H9 (cell line): ENCODE measurements around the gene UST. TPM values are rescaled to one million over a fixed set of nuclear protein-coding genes. Genes with fewer than 3 reads are reported as not detected.

Experiments
- DNase-seq: peaks from one replicate; pipeline ENCODE4 v3.0.0-alpha.2; 2017
- H2AFZ ChIP-seq: one replicate; pipeline ENCODE4 v1.6.1; 2013; ENCODE audit warnings: mild to moderate bottlenecking, low read length, control low read depth, moderate library complexity
- H2AK5ac ChIP-seq: 2 replicates; pipeline ENCODE4 v1.6.1; 2013; ENCODE audit warnings: low read length, control low read depth, mixed read lengths; ENCODE audit not compliant: insufficient read length
- H2BK120ac ChIP-seq: one replicate; pipeline ENCODE4 v1.6.1; 2013; ENCODE audit warnings: low read depth, mild to moderate bottlenecking, low read length, control low read depth, inconsistent platforms; ENCODE audit not compliant: poor library complexity, severe bottlenecking
- H2BK12ac ChIP-seq: 2 replicates; pipeline ENCODE4 v1.6.1; 2013; ENCODE audit warnings: low read length, control low read depth, mixed read lengths, low read depth; ENCODE audit not compliant: insufficient read length
- H2BK15ac ChIP-seq: 2 replicates; pipeline ENCODE4 v1.6.1; 2013; ENCODE audit warnings: low read depth, low read length, control low read depth
- H2BK20ac ChIP-seq: one replicate; pipeline ENCODE4 v1.6.1; 2013; ENCODE audit warnings: low read depth, mild to moderate bottlenecking, low read length, control low read depth, inconsistent platforms; ENCODE audit not compliant: poor library complexity, severe bottlenecking
- H2BK5ac ChIP-seq: 2 replicates; pipeline ENCODE4 v1.6.1; 2013; ENCODE audit warnings: low read length, control low read depth, mixed read lengths; ENCODE audit not compliant: insufficient read length
- H3K14ac ChIP-seq: 2 replicates; pipeline ENCODE4 v1.6.1; 2013; ENCODE audit warnings: low read length, control low read depth; ENCODE audit not compliant: insufficient read depth
- H3K18ac ChIP-seq: 2 replicates; pipeline ENCODE4 v1.6.1; 2013; ENCODE audit warnings: low read depth, mild to moderate bottlenecking, mixed read lengths, low read length, control low read depth; ENCODE audit not compliant: insufficient read length
- H3K23ac ChIP-seq: 2 replicates; pipeline ENCODE4 v1.6.1; 2013; ENCODE audit warnings: low read length, control low read depth, mixed read lengths, low read depth; ENCODE audit not compliant: insufficient read length
- H3K23me2 ChIP-seq: 2 replicates; pipeline ENCODE4 v1.6.1; 2013; ENCODE audit warnings: low read depth, mild to moderate bottlenecking, mixed read lengths, low read length, control low read depth; ENCODE audit not compliant: insufficient read length, poor library complexity, severe bottlenecking
- H3K27ac ChIP-seq: 2 replicates; pipeline ENCODE4 v1.5.1; 2013; ENCODE audit warnings: low read length, control low read depth, mixed read lengths, low read depth; ENCODE audit not compliant: insufficient read length
- H3K27me3 ChIP-seq: 2 replicates; pipeline ENCODE4 v1.6.1; 2013; ENCODE audit warnings: low read length, control low read depth, inconsistent platforms; ENCODE audit not compliant: insufficient read depth
- H3K4ac ChIP-seq: 2 replicates; pipeline ENCODE4 v1.6.1; 2013; ENCODE audit warnings: low read depth, mild to moderate bottlenecking, control low read depth, inconsistent platforms, low read length, moderate library complexity
- H3K4me1 ChIP-seq: 2 replicates; pipeline ENCODE4 v1.6.1; 2013; ENCODE audit warnings: low read length, control low read depth, inconsistent platforms; ENCODE audit not compliant: insufficient read depth
- H3K4me2 ChIP-seq: 2 replicates; pipeline ENCODE4 v1.6.1; 2013; ENCODE audit warnings: low read length, control low read depth, mixed read lengths; ENCODE audit not compliant: insufficient read length, insufficient read depth
- H3K56ac ChIP-seq: 2 replicates; pipeline ENCODE4 v1.6.1; 2013; ENCODE audit warnings: low read depth, mild to moderate bottlenecking, mixed read lengths, low read length, control low read depth; ENCODE audit not compliant: insufficient read length
- H3K79me1 ChIP-seq: 2 replicates; pipeline ENCODE4 v1.6.1; 2013; ENCODE audit warnings: low read depth, mild to moderate bottlenecking, moderate library complexity, low read length, control low read depth, inconsistent platforms; ENCODE audit not compliant: insufficient read depth, poor library complexity, severe bottlenecking
- H3K79me2 ChIP-seq: 2 replicates; pipeline ENCODE4 v1.6.1; 2013; ENCODE audit warnings: low read length, control low read depth, inconsistent platforms; ENCODE audit not compliant: insufficient read depth
- H3K9ac ChIP-seq: 2 replicates; pipeline ENCODE4 v1.6.1; 2013; ENCODE audit warnings: low read length, control low read depth, mixed read lengths; ENCODE audit not compliant: insufficient read length; ENCODE audit errors: extremely low read depth
- H3K9me3 ChIP-seq: one replicate; pipeline ENCODE4 v1.6.1; 2013; ENCODE audit warnings: low read depth, low read length, inconsistent platforms; ENCODE audit not compliant: control insufficient read depth
- H3T11ph ChIP-seq: one replicate; pipeline ENCODE4 v1.6.1; 2013; ENCODE audit warnings: mild to moderate bottlenecking, low read length, control low read depth, inconsistent platforms
- H4K20me1 ChIP-seq: one replicate; pipeline ENCODE4 v1.6.1; 2013; ENCODE audit not compliant: control insufficient read depth, insufficient read length, insufficient read depth
- H4K5ac ChIP-seq: 2 replicates; pipeline ENCODE4 v1.6.1; 2013; ENCODE audit warnings: low read depth, mild to moderate bottlenecking, mixed read lengths, low read length, control low read depth; ENCODE audit not compliant: insufficient read length
- H4K8ac ChIP-seq: replicated peaks from 2 replicates; pipeline ENCODE4 v1.6.1; 2013; ENCODE audit warnings: low read length, control low read depth, mixed read lengths, low read depth; ENCODE audit not compliant: insufficient read length
- H4K91ac ChIP-seq: 2 replicates; pipeline ENCODE4 v1.6.1; 2013; ENCODE audit warnings: low read depth, mild to moderate bottlenecking, moderate library complexity, mixed read lengths, low read length, control low read depth; ENCODE audit not compliant: insufficient read length
- H3K27ac Mint-ChIP-seq, 3 experiments: 2 replicates in 2 of 3; 3 replicates in 1 of 3; pipeline ENCODE4 v1.8.0; 2020 to 2021; ENCODE audit warnings: mixed read lengths in 3 of 3, mild to moderate bottlenecking in 1 of 3, moderate library complexity in 1 of 3
- H3K27me3 Mint-ChIP-seq: 2 replicates; pipeline ENCODE4 v1.8.0; 2021; ENCODE audit warnings: low read depth, mild to moderate bottlenecking, moderate library complexity, mixed read lengths
- H3K36me3 Mint-ChIP-seq, 3 experiments: 2 replicates in 2 of 3; 3 replicates in 1 of 3; pipeline ENCODE4 v1.8.0; 2020 to 2021; ENCODE audit warnings: low read depth in 3 of 3, mixed read lengths in 3 of 3; ENCODE audit not compliant: insufficient read depth in 1 of 3
- H3K4me1 Mint-ChIP-seq, 2 experiments: 2 replicates each; pipeline ENCODE4 v1.8.0; 2020; ENCODE audit warnings: mixed read lengths in 2 of 2
- H3K4me3 Mint-ChIP-seq, 2 experiments: 2 replicates in 1 of 2; 3 replicates in 1 of 2; pipeline ENCODE4 v1.8.0; 2020 to 2021; ENCODE audit warnings: mild to moderate bottlenecking in 2 of 2, mixed read lengths in 2 of 2, moderate library complexity in 1 of 2
- H3K9me3 Mint-ChIP-seq, 2 experiments: 2 replicates in 1 of 2; 3 replicates in 1 of 2; pipeline ENCODE4 v1.8.0; 2020; ENCODE audit warnings: mild to moderate bottlenecking in 2 of 2, mixed read lengths in 2 of 2, moderate library complexity in 1 of 2
- WGBS: extraction: QIAGEN DNeasy Blood & Tissue Kit; methylation state at CpG from one replicate; pipeline ENCODE4 v1.1.7; 2013; ENCODE audit warnings: missing lambda C conversion rate, low lambda C conversion rate, mixed read lengths; ENCODE audit not compliant: insufficient read length; ENCODE audit errors: extremely low coverage; 5-methylcytosine and 5-hydroxymethylcytosine counted together
- total RNA-seq: library from RNA; stranded (reverse); gene quantifications from 2 replicates; pipeline ENCODE4 v1.2.1, GENCODE V29; 2021
- TF ChIP-seq, protein P1 (sequence below): fragments of 200-600 bp; sonication (generic); conservative IDR thresholded peaks from 3 replicates; pipeline ENCODE4 v1.8.0; 2021; ENCODE audit warnings: antibody characterized with exemption, mild to moderate bottlenecking

The UST gene
- total RNA-seq, 1 experiment from 2014 or later = 14.4 TPM

DNA sequence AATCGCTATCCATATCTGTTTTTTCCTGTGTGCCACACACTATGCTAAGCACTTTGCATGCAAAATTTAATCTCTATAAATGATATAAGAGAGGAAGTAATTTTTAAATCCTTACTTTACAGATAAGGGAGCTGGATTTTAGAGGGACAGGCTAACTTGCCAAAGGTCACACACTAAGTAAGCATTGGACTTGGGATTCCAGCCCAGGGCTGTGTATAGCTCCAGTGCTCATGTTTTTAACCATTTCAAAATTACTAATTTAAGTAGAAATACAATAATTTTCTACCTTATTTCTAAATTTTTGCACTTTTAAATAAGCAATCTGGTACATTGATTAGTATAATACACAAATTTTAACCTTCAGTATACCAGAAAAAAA is 144.6 kb downstream of the UST start:
- H3K36me3 Mint-ChIP-seq = peaks cover 16 to 23% (median 17%) of the 10 kb centered on the region in 3 experiments; a peak in 6 of 7 replicates
- no peak overlapping the region for H2BK15ac ChIP-seq

More for the DNA sequence above, 144.6 kb downstream of the UST start:
- no peak overlapping the region for H4K91ac ChIP-seq
- Mint-ChIP-seq H3K27ac (no peak overlapping the region), H3K27me3 (no peaks in the 10 kb centered on the region), H3K4me1 (peaks cover 2 to 12% of the 10 kb centered on the region in 2 experiments; a peak in 3 of 4 replicates), H3K9me3 (no peaks in the 10 kb centered on the region), H3K4me3 (no peak overlapping the region)
- no peak overlapping the region for H2BK12ac ChIP-seq
- no peak overlapping the region for H3K14ac ChIP-seq
- H4K8ac ChIP-seq = no peak overlapping the region
- H3K27me3 ChIP-seq = no peaks in the 10 kb centered on the region
- no peak overlapping the region for H3K9ac ChIP-seq
- H3K4me1 ChIP-seq = no peaks in the 10 kb centered on the region
- no peak overlapping the region for H2BK120ac ChIP-seq
- no peak overlapping the region for H3K4ac ChIP-seq
- no peak overlapping the region for H3K27ac ChIP-seq
- no peaks in the 10 kb centered on the region for H4K20me1 ChIP-seq
- H3K79me2 ChIP-seq = no peaks in the 10 kb centered on the region
- H4K5ac ChIP-seq = no peak overlapping the region
- TF ChIP-seq, protein P1, sequence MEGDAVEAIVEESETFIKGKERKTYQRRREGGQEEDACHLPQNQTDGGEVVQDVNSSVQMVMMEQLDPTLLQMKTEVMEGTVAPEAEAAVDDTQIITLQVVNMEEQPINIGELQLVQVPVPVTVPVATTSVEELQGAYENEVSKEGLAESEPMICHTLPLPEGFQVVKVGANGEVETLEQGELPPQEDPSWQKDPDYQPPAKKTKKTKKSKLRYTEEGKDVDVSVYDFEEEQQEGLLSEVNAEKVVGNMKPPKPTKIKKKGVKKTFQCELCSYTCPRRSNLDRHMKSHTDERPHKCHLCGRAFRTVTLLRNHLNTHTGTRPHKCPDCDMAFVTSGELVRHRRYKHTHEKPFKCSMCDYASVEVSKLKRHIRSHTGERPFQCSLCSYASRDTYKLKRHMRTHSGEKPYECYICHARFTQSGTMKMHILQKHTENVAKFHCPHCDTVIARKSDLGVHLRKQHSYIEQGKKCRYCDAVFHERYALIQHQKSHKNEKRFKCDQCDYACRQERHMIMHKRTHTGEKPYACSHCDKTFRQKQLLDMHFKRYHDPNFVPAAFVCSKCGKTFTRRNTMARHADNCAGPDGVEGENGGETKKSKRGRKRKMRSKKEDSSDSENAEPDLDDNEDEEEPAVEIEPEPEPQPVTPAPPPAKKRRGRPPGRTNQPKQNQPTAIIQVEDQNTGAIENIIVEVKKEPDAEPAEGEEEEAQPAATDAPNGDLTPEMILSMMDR = no peak
- no CpG with 5 or more reads among the region's 1 CpG for WGBS
- no peak overlapping the region for H2AFZ ChIP-seq
- H3T11ph ChIP-seq = no peak overlapping the region
- H2AK5ac ChIP-seq = no peak overlapping the region
- no peaks in the 10 kb centered on the region for H3K79me1 ChIP-seq
- no peak overlapping the region for H3K23ac ChIP-seq
- H3K4me2 ChIP-seq = no peak overlapping the region
- no peak for DNase-seq
- no peaks in the 10 kb centered on the region for H3K23me2 ChIP-seq
- no peak overlapping the region for H2BK5ac ChIP-seq
- H2BK20ac ChIP-seq = no peak overlapping the region
- H3K56ac ChIP-seq = no peak overlapping the region
- no peaks in the 10 kb centered on the region for H3K9me3 ChIP-seq
- H3K18ac ChIP-seq = no peak overlapping the region
